LNCAP (cell line): ENCODE measurements around the gene LCE3D.
A peak's percentile ranks its signal among the peaks of the same experiment; 100 is the strongest.

ENCODE experiments used
- TF ChIP-seq, protein P1 (sequence below): fragments of 450-650 bp; IDR thresholded peaks from 2 replicates; pipeline ENCODE4 v1.5.1; 2017; ENCODE audit warnings: mild to moderate bottlenecking

Gene LCE3D

GRCh38 chr1:152580433-152580832, at the start of gene LCE3D:
Gene LCE3D, minus strand, starts transcription at chr1:152580516. Its CDS starts 580 bp downstream, at chr1:152579936.
- TF ChIP-seq, protein P1, sequence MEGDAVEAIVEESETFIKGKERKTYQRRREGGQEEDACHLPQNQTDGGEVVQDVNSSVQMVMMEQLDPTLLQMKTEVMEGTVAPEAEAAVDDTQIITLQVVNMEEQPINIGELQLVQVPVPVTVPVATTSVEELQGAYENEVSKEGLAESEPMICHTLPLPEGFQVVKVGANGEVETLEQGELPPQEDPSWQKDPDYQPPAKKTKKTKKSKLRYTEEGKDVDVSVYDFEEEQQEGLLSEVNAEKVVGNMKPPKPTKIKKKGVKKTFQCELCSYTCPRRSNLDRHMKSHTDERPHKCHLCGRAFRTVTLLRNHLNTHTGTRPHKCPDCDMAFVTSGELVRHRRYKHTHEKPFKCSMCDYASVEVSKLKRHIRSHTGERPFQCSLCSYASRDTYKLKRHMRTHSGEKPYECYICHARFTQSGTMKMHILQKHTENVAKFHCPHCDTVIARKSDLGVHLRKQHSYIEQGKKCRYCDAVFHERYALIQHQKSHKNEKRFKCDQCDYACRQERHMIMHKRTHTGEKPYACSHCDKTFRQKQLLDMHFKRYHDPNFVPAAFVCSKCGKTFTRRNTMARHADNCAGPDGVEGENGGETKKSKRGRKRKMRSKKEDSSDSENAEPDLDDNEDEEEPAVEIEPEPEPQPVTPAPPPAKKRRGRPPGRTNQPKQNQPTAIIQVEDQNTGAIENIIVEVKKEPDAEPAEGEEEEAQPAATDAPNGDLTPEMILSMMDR, result no peak

GRCh38 chr1:152626744-152627143, 46.4 kb upstream of the LCE3D start:
- TF ChIP-seq, protein P1, result no peak

GRCh38 chr1:152623203-152623844, 43.0 kb upstream of the LCE3D start:
- TF ChIP-seq, protein P1, result peak; percentile 26; the same call in 1 of the 2 replicates

DNA sequence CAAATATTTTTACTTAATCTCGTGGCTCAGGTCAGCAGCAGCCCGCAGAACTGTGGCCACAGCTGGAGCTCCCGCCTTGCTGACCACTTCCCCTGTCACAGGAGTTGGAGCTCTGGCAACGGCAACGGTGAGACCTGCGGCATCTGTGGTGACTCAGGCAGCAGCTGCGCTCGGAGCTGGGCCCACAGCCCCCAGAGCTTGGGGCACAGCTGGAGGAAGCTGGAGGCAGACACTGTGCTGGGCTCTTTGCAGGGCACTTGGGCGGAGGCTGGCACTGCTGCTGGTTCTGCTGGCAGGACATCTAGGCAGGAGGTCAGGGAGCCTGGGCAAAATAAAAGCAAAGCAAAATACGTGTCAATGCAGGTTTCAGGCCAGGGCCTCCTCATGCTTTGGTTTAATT, 42.5 kb upstream of the LCE3D start, which contains the start of gene LCE3A:
LCE3A (minus strand) TSS at position 301 of the 400 bp plus-strand sequence; CDS start at position 301, 0 bp downstream.
- TF ChIP-seq, protein P1, result no peak

DNA sequence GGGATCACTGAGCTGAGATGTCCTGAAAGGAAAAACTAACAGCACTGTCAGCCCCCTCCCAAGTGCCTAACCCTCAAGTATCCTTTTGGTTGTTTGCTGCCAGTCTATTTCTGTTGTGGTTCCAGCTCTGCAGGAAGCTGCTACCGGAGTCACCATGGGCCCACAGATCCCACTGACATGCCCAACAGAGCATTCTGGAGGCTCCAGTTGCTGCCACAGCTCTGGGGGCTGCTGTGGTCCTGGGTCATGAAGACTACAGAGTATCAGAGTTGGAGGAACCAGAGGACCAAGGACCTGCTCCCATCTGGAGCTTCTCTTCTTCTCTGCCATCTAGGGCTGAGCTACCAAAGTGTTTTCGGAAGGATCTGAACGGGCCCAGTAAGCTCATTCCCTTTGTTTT, 41.7 kb upstream of the LCE3D start:
- TF ChIP-seq, protein P1, result no peak

- TF ChIP-seq, protein P1, result no peak
Measured at GRCh38 chr1:152613511-152613910, 33.2 kb upstream of the LCE3D start, which contains the start of gene LCE3B. Gene LCE3B, plus strand, starts transcription at chr1:152613811. Its CDS starts 0 bp downstream, at chr1:152613811.

GRCh38 chr1:152599934-152600333, 19.6 kb upstream of the LCE3D start, which contains the start of gene LCE3C:
Gene LCE3C, plus strand, starts transcription at chr1:152600234. Its CDS starts 498 bp downstream, at chr1:152600732.
- TF ChIP-seq, protein P1, result no peak
